SU-DHL-6 (cell line): ENCODE measurements around the gene C1orf52.
A peak's percentile ranks its signal among the peaks of the same experiment; 100 is the strongest.

Experiments
- H2AFZ ChIP-seq: fragments of 200-600 bp; sonication (generic); 2 replicates; pipeline ENCODE4 v1.6.1; 2014; ENCODE audit warnings: low read depth, mild to moderate bottlenecking, moderate library complexity, mixed read lengths, antibody characterized with exemption, low read length; ENCODE audit not compliant: severe bottlenecking
- H3F3A ChIP-seq: fragments of 200-600 bp; shearing (Covaris generic); 2 replicates; pipeline ENCODE4 v1.6.0; 2016; ENCODE audit warnings: antibody characterized with exemption, mild to moderate bottlenecking; ENCODE audit not compliant: insufficient read depth
- H3K27ac ChIP-seq: fragments of 200-600 bp; sonication (generic); 2 replicates; pipeline ENCODE4 v1.5.1; 2016; ENCODE audit warnings: low read depth, mild to moderate bottlenecking, low read length, moderate library complexity, mixed read lengths
- H3K27me3 ChIP-seq: fragments of 200-600 bp; sonication (generic), shearing (Covaris generic); 2 replicates; pipeline ENCODE4 v1.6.0; 2014; ENCODE audit warnings: mild to moderate bottlenecking, low read length
- H3K36me3 ChIP-seq: fragments of 200-600 bp; sonication (generic); 2 replicates; pipeline ENCODE4 v1.6.1; 2014; ENCODE audit warnings: mild to moderate bottlenecking, low read length, mixed read lengths
- H3K4me2 ChIP-seq: fragments of 300-600, 200-600 bp; shearing (Covaris generic), sonication (generic); 2 replicates; pipeline ENCODE4 v1.6.0; 2014; ENCODE audit warnings: low read length, low read depth, mild to moderate bottlenecking; ENCODE audit not compliant: poor library complexity, severe bottlenecking
- H3K4me3 ChIP-seq: fragments of 200-600 bp; sonication (generic); 2 replicates; pipeline ENCODE4 v1.5.1; 2014; ENCODE audit warnings: antibody characterized with exemption, low read length, mild to moderate bottlenecking, mixed read lengths; ENCODE audit not compliant: insufficient read depth, poor library complexity, severe bottlenecking
- H3K79me2 ChIP-seq: fragments of 200-600 bp; sonication (generic); 2 replicates; pipeline ENCODE4 v1.6.1; 2014; ENCODE audit warnings: mild to moderate bottlenecking, low read length, moderate library complexity; ENCODE audit not compliant: insufficient read depth
- H3K9ac ChIP-seq: fragments of 200-600 bp; sonication (generic); 2 replicates; pipeline ENCODE4 v1.7.0; 2014; ENCODE audit warnings: mild to moderate bottlenecking, low read length
- H3K9me2 ChIP-seq: fragments of 200-600 bp; sonication (generic); replicated peaks from 2 replicates; pipeline ENCODE4 v1.6.1; 2014; ENCODE audit warnings: low read length; ENCODE audit not compliant: insufficient read depth
- H3K9me3 ChIP-seq: fragments of 200-600 bp; sonication (generic); 2 replicates; pipeline ENCODE4 v1.6.1; 2014; ENCODE audit warnings: low read length, mixed read lengths; ENCODE audit not compliant: insufficient read depth
- H4K20me1 ChIP-seq: fragments of 200-600 bp; sonication (generic); 2 replicates; pipeline ENCODE4 v1.6.1; 2014; ENCODE audit warnings: low read depth, mild to moderate bottlenecking, antibody characterized with exemption, low read length, moderate library complexity, mixed read lengths
- CTCF ChIP-seq: fragments of 200-600 bp; sonication (generic); IDR thresholded peaks from one replicate; pipeline ENCODE4 v1.5.1; 2017; ENCODE audit warnings: antibody characterized with exemption, mild to moderate bottlenecking, low read length, moderate library complexity; ENCODE audit not compliant: insufficient read depth, poor library complexity, severe bottlenecking
- EZH2phosphoT487 ChIP-seq: fragments of 200-600 bp; sonication (generic), shearing (Covaris generic); conservative IDR thresholded peaks from 2 replicates; pipeline ENCODE4 v1.6.1; 2018; ENCODE audit warnings: mild to moderate bottlenecking, antibody characterized with exemption, low read length, moderate library complexity, mixed read lengths

C1orf52 gene

GRCh38 chr1:85276215-85276977, 16.9 kb upstream of the C1orf52 start, which contains the start of gene BCL10:
Gene BCL10 (minus strand): TSS chr1:85276632. CDS start chr1:85276352, 280 bp downstream.
- Histone ChIP-seq H3K36me3 (no peaks in the 10 kb centered on the region), H3K9me3 (no peaks in the 10 kb centered on the region), H3F3A (peaks cover 12% of the 10 kb centered on the region), H3K4me2 (peak within 1 kb of the TSS; percentile 96), H3K79me2 (peaks cover 44% of the 10 kb centered on the region), H3K9ac (peak within 1 kb of the TSS; percentile 76), H2AFZ (peak within 1 kb of the TSS; percentile 73), H3K4me3 (peak within 1 kb of the TSS; percentile 74), H4K20me1 (no peaks in the 10 kb centered on the region), H3K27ac (peak within 1 kb of the TSS; percentile 77), H3K27me3 (no peaks in the 10 kb centered on the region), H3K9me2 (no peaks in the 10 kb centered on the region)
- TF ChIP-seq EZH2phosphoT487 (no peak), CTCF (no peak)

GRCh38 chr1:85275701-85276214, 16.3 kb upstream of the C1orf52 start:
- peaks cover 12% of the 10 kb centered on the region for H3F3A ChIP-seq
- H2AFZ ChIP-seq: peak overlapping the region; percentile 53
- no peaks in the 10 kb centered on the region for H3K9me3 ChIP-seq
- H3K79me2 ChIP-seq: peaks cover 47% of the 10 kb centered on the region
- peak overlapping the region; percentile 70 for H3K4me2 ChIP-seq
- no peaks in the 10 kb centered on the region for H3K27me3 ChIP-seq
- H3K36me3 ChIP-seq: no peaks in the 10 kb centered on the region
- H3K9me2 ChIP-seq: no peaks in the 10 kb centered on the region
- peak overlapping the region; percentile 76 for H3K9ac ChIP-seq
- peak overlapping the region; percentile 74 for H3K4me3 ChIP-seq
- no peak for TF ChIP-seq EZH2phosphoT487
- TF ChIP-seq CTCF: no peak
- H4K20me1 ChIP-seq: no peaks in the 10 kb centered on the region
- peak overlapping the region; percentile 77 for H3K27ac ChIP-seq

- H3K27ac ChIP-seq: peak overlapping the region; percentile 77
- peak overlapping the region; percentile 76; the same call in 1 of the 2 replicates for H3K9ac ChIP-seq
- no peak overlapping the region for H2AFZ ChIP-seq
Observed at GRCh38 chr1:85274969-85275453, 15.5 kb upstream of the C1orf52 start.

More at GRCh38 chr1:85274969-85275453, 15.5 kb upstream of the C1orf52 start:
- peak overlapping the region; percentile 74 for H3K4me3 ChIP-seq
- peaks cover 47% of the 10 kb centered on the region for H3K79me2 ChIP-seq
- H3K27me3 ChIP-seq: no peaks in the 10 kb centered on the region
- peak overlapping the region; percentile 70 for H3K4me2 ChIP-seq
- no peak for TF ChIP-seq EZH2phosphoT487
- TF ChIP-seq CTCF: no peak
- no peaks in the 10 kb centered on the region for H4K20me1 ChIP-seq
- peaks cover 12% of the 10 kb centered on the region for H3F3A ChIP-seq
- no peaks in the 10 kb centered on the region for H3K9me2 ChIP-seq
- peaks cover under 1% of the 10 kb centered on the region; the same call in 1 of the 2 replicates for H3K36me3 ChIP-seq
- H3K9me3 ChIP-seq: no peaks in the 10 kb centered on the region
